Measurements from ENCODE around the gene CASK.

DNA sequence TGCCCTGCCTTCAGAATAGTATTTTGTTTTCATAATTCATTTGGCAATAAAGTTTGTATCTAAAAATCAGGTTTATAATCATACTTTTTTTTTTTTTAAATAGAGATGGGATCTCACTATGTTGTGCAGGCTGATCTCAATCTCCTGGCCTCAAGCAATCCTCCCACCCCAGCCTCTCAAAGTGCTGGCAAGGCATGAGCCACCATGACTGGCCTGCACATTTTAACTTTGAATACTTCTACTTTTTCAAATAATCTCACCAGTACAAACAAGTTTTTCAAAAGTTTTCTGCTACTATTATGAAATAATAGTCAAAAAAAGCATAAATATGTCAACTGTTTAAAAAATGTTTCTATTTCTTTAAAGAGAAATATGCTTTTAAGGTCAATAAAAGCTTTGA, 304.1 kb downstream of the CASK start:
- TF ChIP-seq, protein P1, sequence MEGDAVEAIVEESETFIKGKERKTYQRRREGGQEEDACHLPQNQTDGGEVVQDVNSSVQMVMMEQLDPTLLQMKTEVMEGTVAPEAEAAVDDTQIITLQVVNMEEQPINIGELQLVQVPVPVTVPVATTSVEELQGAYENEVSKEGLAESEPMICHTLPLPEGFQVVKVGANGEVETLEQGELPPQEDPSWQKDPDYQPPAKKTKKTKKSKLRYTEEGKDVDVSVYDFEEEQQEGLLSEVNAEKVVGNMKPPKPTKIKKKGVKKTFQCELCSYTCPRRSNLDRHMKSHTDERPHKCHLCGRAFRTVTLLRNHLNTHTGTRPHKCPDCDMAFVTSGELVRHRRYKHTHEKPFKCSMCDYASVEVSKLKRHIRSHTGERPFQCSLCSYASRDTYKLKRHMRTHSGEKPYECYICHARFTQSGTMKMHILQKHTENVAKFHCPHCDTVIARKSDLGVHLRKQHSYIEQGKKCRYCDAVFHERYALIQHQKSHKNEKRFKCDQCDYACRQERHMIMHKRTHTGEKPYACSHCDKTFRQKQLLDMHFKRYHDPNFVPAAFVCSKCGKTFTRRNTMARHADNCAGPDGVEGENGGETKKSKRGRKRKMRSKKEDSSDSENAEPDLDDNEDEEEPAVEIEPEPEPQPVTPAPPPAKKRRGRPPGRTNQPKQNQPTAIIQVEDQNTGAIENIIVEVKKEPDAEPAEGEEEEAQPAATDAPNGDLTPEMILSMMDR (conservative IDR thresholded peaks at IDR 0.05; ENCODE audit: low read depth, low read length), result no peak
- no peak for TF ChIP-seq EZH2 (IDR thresholded peaks at IDR 0.05; ENCODE audit: borderline replicate concordance, low read depth, low read length, poor library complexity, severe bottlenecking)

All from A673 (cell line).